ENCODE data around the gene INTS7.

Gene INTS7

GRCh38 chr1:211902624-211903291 is 132.6 kb downstream of the INTS7 start:
- no peak for DNase-seq

- DNase-seq: no peak
Measured at GRCh38 chr1:211901945-211902344, 133.4 kb downstream of the INTS7 start.

GRCh38 chr1:211900441-211900840 is 134.9 kb downstream of the INTS7 start:
- DNase-seq: no peak

- DNase-seq: no peak
Measured at GRCh38 chr1:211896958-211897357, 138.4 kb downstream of the INTS7 start.

- no peak for DNase-seq
Measured at GRCh38 chr1:211895126-211895759, 140.1 kb downstream of the INTS7 start.

- DNase-seq: no peak
Measured at GRCh38 chr1:211894312-211894711, 141.0 kb downstream of the INTS7 start.

- no peak for DNase-seq
Measured at GRCh38 chr1:211893260-211893659, 142.1 kb downstream of the INTS7 start.

- no peak for DNase-seq
Measured at GRCh38 chr1:211892577-211892976, 142.8 kb downstream of the INTS7 start.

- no peak for DNase-seq
Measured at GRCh38 chr1:211891708-211892107, 143.6 kb downstream of the INTS7 start.

All from fibroblast of skin of right quadriceps (primary cell).